H1 (cell line): Measurements from ENCODE around the gene TMEM50A.

Source experiments
- ATF3 ChIP-seq: IDR thresholded peaks from 2 replicates; pipeline ENCODE4 v1.6.1; 2011; ENCODE audit warnings: low read depth, mild to moderate bottlenecking, low read length; ENCODE audit not compliant: insufficient read depth
- CHD2 ChIP-seq: IDR thresholded peaks from 2 replicates; pipeline ENCODE4 v1.6.1; 2012; ENCODE audit warnings: low read length, improper control_type of control experiment
- CTCF ChIP-seq, 3 experiments: IDR thresholded peaks; 1 replicate in 2 of 3; 2 replicates in 1 of 3; pipeline versions ENCODE4 v1.5.1 to v1.6.1; 2011; ENCODE audit warnings: low read length in 3 of 3, mild to moderate bottlenecking in 3 of 3, inconsistent platforms in 2 of 3, low read depth in 1 of 3, moderate library complexity in 1 of 3; ENCODE audit not compliant: insufficient read depth in 1 of 3; ENCODE audit errors: control extremely low read depth in 1 of 3
- MAX ChIP-seq: IDR thresholded peaks from 2 replicates; pipeline ENCODE4 v1.6.1; 2012; ENCODE audit warnings: inconsistent platforms
- SP1 ChIP-seq: IDR thresholded peaks from 2 replicates; pipeline ENCODE4 v1.6.1; 2011; ENCODE audit warnings: low read depth, low read length

- TF ChIP-seq CHD2, result no peak
- no peak for TF ChIP-seq CTCF (IDR thresholded peaks at IDR 0.05; ENCODE audit: control extremely low read depth in 1 of 3, insufficient read depth in 1 of 3, low read depth in 1 of 3, low read length in 3 of 3)
- no peak for TF ChIP-seq MAX
- TF ChIP-seq SP1, result no peak
- no peak for TF ChIP-seq ATF3
These were observed 3.6 kb downstream of the TMEM50A start for GRCh38 chr1:25341746-25342145.
